Spleen (tissue), 7 donors: ENCODE measurements around the gene DPAGT1.

Source experiments
- POLR2AphosphoS5 ChIP-seq, 3 donors: sonication (generic); formaldehyde crosslinking; IDR thresholded peaks; one replicate each; pipeline ENCODE4 v1.5.1; 2017; ENCODE audit warnings: antibody characterized with exemption in 3 of 3
- TF ChIP-seq, protein P1 (sequence below), 11 experiments: fragments of 200-600 bp in 7 of 11; fragments of 450-650 bp in 4 of 11; sonication (generic) in 4 of 11; IDR thresholded peaks in 8 of 11; conservative IDR thresholded peaks in 3 of 11; 1 replicate in 7 of 11; 2 replicates in 4 of 11; pipeline versions ENCODE4 v1.4.0 to v1.8.0; 2016 to 2021; ENCODE audit warnings: antibody characterized with exemption in 11 of 11, inconsistent platforms in 4 of 11, mild to moderate bottlenecking in 1 of 11
- donor health status: DM: no; HTN: no; CAD: no; lungs with moderate emphysema.
- donor health status: DM: no; HTN: no; CAD: no.
- donor health status: DM: no; HTN: no; CAD: no.

DNA sequence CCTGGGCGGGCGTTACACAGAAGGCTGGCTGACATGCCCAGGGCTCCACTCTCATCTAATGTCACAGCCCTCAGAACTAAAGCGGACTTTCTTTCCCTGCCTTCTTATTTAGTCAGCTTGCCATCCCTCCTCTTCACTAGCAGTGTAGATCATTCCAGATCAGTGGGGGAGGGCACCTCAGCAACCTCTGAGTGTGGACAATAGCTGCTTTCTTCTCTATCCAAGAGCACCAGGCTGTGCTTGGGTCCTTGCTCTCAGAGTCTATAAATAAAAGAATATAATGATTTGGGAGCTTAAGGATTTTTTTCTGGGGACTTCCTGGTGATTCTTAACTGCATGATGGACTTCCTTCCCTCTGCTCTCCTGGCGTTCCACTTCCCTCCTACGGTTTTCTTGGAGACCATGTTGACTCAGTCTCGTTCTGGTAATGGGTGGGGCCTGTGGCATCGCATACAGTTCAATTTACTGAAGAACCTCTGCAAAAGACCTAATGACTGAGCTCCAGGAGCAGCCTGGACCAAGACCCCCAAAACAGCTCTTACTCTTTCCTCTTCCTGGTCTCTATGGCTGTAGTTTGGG, 19.9 kb downstream of the DPAGT1 start:
- TF ChIP-seq, protein P1, sequence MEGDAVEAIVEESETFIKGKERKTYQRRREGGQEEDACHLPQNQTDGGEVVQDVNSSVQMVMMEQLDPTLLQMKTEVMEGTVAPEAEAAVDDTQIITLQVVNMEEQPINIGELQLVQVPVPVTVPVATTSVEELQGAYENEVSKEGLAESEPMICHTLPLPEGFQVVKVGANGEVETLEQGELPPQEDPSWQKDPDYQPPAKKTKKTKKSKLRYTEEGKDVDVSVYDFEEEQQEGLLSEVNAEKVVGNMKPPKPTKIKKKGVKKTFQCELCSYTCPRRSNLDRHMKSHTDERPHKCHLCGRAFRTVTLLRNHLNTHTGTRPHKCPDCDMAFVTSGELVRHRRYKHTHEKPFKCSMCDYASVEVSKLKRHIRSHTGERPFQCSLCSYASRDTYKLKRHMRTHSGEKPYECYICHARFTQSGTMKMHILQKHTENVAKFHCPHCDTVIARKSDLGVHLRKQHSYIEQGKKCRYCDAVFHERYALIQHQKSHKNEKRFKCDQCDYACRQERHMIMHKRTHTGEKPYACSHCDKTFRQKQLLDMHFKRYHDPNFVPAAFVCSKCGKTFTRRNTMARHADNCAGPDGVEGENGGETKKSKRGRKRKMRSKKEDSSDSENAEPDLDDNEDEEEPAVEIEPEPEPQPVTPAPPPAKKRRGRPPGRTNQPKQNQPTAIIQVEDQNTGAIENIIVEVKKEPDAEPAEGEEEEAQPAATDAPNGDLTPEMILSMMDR (IDR thresholded peaks at IDR 0.05 in 8 of 11, conservative IDR thresholded peaks at IDR 0.05 in 3 of 11), result no peak
- TF ChIP-seq POLR2AphosphoS5 (IDR thresholded peaks at IDR 0.05), result no peak
